Ectodermal cell (in vitro differentiated cells): ENCODE results near the gene POLR3GL.
A peak's percentile ranks its signal among the peaks of the same experiment; 100 is the strongest.

Experiments
- H3K27ac ChIP-seq: 2 replicates; pipeline ENCODE4 v1.7.0; 2013; ENCODE audit warnings: mild to moderate bottlenecking, low read depth, low read length; ENCODE audit not compliant: insufficient read depth, poor library complexity, severe bottlenecking
- H3K27me3 ChIP-seq: 2 replicates; pipeline ENCODE4 v1.7.0; 2013; ENCODE audit warnings: mild to moderate bottlenecking, low read length; ENCODE audit not compliant: insufficient read depth, control insufficient read depth, poor library complexity, severe bottlenecking
- H3K36me3 ChIP-seq: one replicate; pipeline ENCODE4 v1.7.0; 2013; ENCODE audit warnings: low read length; ENCODE audit not compliant: control insufficient read depth, insufficient read depth
- H3K4me1 ChIP-seq: one replicate; pipeline ENCODE4 v1.7.0; 2013; ENCODE audit warnings: low read length; ENCODE audit not compliant: control insufficient read depth, insufficient read depth
- H3K4me3 ChIP-seq: 2 replicates; pipeline ENCODE4 v1.7.0; 2013; ENCODE audit warnings: low read depth, low read length, control low read depth; ENCODE audit not compliant: insufficient read depth
- H3K9me3 ChIP-seq: 2 replicates; pipeline ENCODE4 v1.7.0; 2013; ENCODE audit warnings: mild to moderate bottlenecking, low read length, moderate library complexity; ENCODE audit not compliant: control insufficient read depth
- WGBS, 2 experiments: methylation state at CpG; one replicate each; pipeline ENCODE4 v1.1.7; 2013; ENCODE audit warnings: missing lambda C conversion rate in 2 of 2; 5-methylcytosine and 5-hydroxymethylcytosine counted together

The POLR3GL gene

GRCh38 chr1:145959957-145960467 lies 4.5 kb upstream of the POLR3GL start:
- Histone ChIP-seq H3K27me3 (peaks cover 87% of the 10 kb centered on the region), H3K27ac (no peak overlapping the region), H3K36me3 (no peaks in the 10 kb centered on the region), H3K9me3 (no peaks in the 10 kb centered on the region), H3K4me1 (peaks cover 32% of the 10 kb centered on the region), H3K4me3 (peak overlapping the region; percentile 65)
- 10 to 12% methylated on average over 12 of the region's 12 CpGs for WGBS, 2 experiments

- Histone ChIP-seq H3K9me3 (no peaks in the 10 kb centered on the region), H3K4me3 (peak overlapping the region; percentile 65), H3K36me3 (no peaks in the 10 kb centered on the region), H3K4me1 (peaks cover 32% of the 10 kb centered on the region), H3K27ac (no peak overlapping the region), H3K27me3 (peaks cover 81% of the 10 kb centered on the region)
- 0 to 1% methylated on average over 44 of the region's 44 CpGs for WGBS, 2 experiments
These were observed 3.9 kb upstream of the POLR3GL start for GRCh38 chr1:145960468-145961108.

GRCh38 chr1:145961109-145961424 lies 3.4 kb upstream of the POLR3GL start:
- Histone ChIP-seq H3K4me3 (peak overlapping the region; percentile 65), H3K4me1 (peaks cover 32% of the 10 kb centered on the region), H3K36me3 (no peaks in the 10 kb centered on the region), H3K9me3 (no peaks in the 10 kb centered on the region), H3K27me3 (peaks cover 77% of the 10 kb centered on the region), H3K27ac (no peak overlapping the region)
- 1 to 2% methylated on average over 22 of the region's 22 CpGs for WGBS, 2 experiments

- peaks cover 71% of the 10 kb centered on the region for H3K27me3 ChIP-seq
- no peak overlapping the region for H3K27ac ChIP-seq
- WGBS, 2 experiments, result 1% methylated on average over 57 of the region's 57 CpGs
These were observed 2.9 kb upstream of the POLR3GL start for GRCh38 chr1:145961425-145962156.

GRCh38 chr1:145962157-145963102 lies 2.1 kb upstream of the POLR3GL start:
- H3K27ac ChIP-seq, result no peak overlapping the region
- H3K4me3 ChIP-seq, result peak overlapping the region; percentile 65
- H3K36me3 ChIP-seq, result no peaks in the 10 kb centered on the region
- peaks cover 63% of the 10 kb centered on the region for H3K27me3 ChIP-seq
- WGBS, 2 experiments, result 12 to 14% methylated on average over 24 to 27 of the region's 36 CpGs
- peaks cover 25% of the 10 kb centered on the region for H3K4me1 ChIP-seq
- no peaks in the 10 kb centered on the region for H3K9me3 ChIP-seq

More at GRCh38 chr1:145961425-145962156, 2.9 kb upstream of the POLR3GL start:
- Histone ChIP-seq H3K4me3 (peak overlapping the region; percentile 65), H3K36me3 (no peaks in the 10 kb centered on the region), H3K9me3 (no peaks in the 10 kb centered on the region), H3K4me1 (peaks cover 31% of the 10 kb centered on the region)

- Histone ChIP-seq H3K27ac (no peak overlapping the region), H3K9me3 (no peaks in the 10 kb centered on the region), H3K4me3 (peak overlapping the region; percentile 70), H3K36me3 (no peaks in the 10 kb centered on the region), H3K27me3 (peaks cover 58% of the 10 kb centered on the region), H3K4me1 (peaks cover 25% of the 10 kb centered on the region)
- WGBS, 2 experiments, result 63 to 73% methylated on average over 5 of the region's 5 CpGs
These were observed 1.0 kb upstream of the POLR3GL start for GRCh38 chr1:145963265-145964019.

GRCh38 chr1:145965119-145965744 lies 742 bp downstream of the POLR3GL start:
- 27 to 31% methylated on average over 4 to 5 of the region's 5 CpGs for WGBS, 2 experiments
- Histone ChIP-seq H3K9me3 (no peaks in the 10 kb centered on the region), H3K4me3 (peak overlapping the region; percentile 70), H3K4me1 (peaks cover 25% of the 10 kb centered on the region), H3K27ac (no peak overlapping the region), H3K27me3 (peaks cover 40% of the 10 kb centered on the region), H3K36me3 (no peaks in the 10 kb centered on the region)

GRCh38 chr1:145967288-145967687 lies 2.8 kb downstream of the POLR3GL start:
- H3K9me3 ChIP-seq, result no peaks in the 10 kb centered on the region
- WGBS, 2 experiments, result 95 to 96% methylated on average over 2 of the region's 2 CpGs

GRCh38 chr1:145972580-145972979 lies 8.1 kb downstream of the POLR3GL start:
- H3K4me3 ChIP-seq, result no peak overlapping the region
- H3K9me3 ChIP-seq, result no peaks in the 10 kb centered on the region
- H3K27me3 ChIP-seq, result no peaks in the 10 kb centered on the region
- no peaks in the 10 kb centered on the region for H3K36me3 ChIP-seq
- peaks cover 2% of the 10 kb centered on the region for H3K4me1 ChIP-seq
- no peak overlapping the region for H3K27ac ChIP-seq
- WGBS, 2 experiments, result 91 to 92% methylated on average over 7 of the region's 7 CpGs

More at GRCh38 chr1:145967288-145967687, 2.8 kb downstream of the POLR3GL start:
- Histone ChIP-seq H3K36me3 (no peaks in the 10 kb centered on the region), H3K4me1 (peaks cover 11% of the 10 kb centered on the region), H3K27me3 (peaks cover 20% of the 10 kb centered on the region), H3K4me3 (no peak overlapping the region), H3K27ac (no peak overlapping the region)
